Lung (tissue), 12 donors: ENCODE results near the gene SUSD4. TPM values are rescaled to one million over a fixed set of nuclear protein-coding genes. Genes with fewer than 3 reads are reported as not detected.

ENCODE experiments used
- ATAC-seq: fragments of 200-7000 bp; cut with Tn5 transposase; one replicate; pipeline ENCODE4 v1.9.1; 2020; ENCODE audit warnings: moderate number of reproducible peaks; ENCODE audit not compliant: insufficient read depth, low FRiP score
- DNase-seq, 3 donors: peaks; one replicate each; pipeline ENCODE4 v3.0.0-alpha.2; 2013 to 2017
- H3K27ac ChIP-seq, 2 donors: one replicate each; pipeline ENCODE4 v1.5.1; 2013; ENCODE audit warnings: mild to moderate bottlenecking in 2 of 2, moderate library complexity in 2 of 2, control low read depth in 1 of 2, inconsistent platforms in 1 of 2, low read depth in 1 of 2, low read length in 1 of 2
- H3K27me3 ChIP-seq, 3 donors: one replicate each; pipeline ENCODE4 v1.5.1; 2013; ENCODE audit warnings: low read length in 2 of 3; ENCODE audit not compliant: control insufficient read depth in 3 of 3, insufficient read depth in 3 of 3
- H3K36me3 ChIP-seq, 4 donors: one replicate each; pipeline ENCODE4 v1.5.1; 2013; ENCODE audit warnings: low read length in 4 of 4, mild to moderate bottlenecking in 1 of 4, moderate library complexity in 1 of 4; ENCODE audit not compliant: control insufficient read depth in 4 of 4, insufficient read depth in 4 of 4
- H3K4me1 ChIP-seq, 5 donors: one replicate each; pipeline ENCODE4 v1.5.1; 2013; ENCODE audit warnings: low read length in 5 of 5, mild to moderate bottlenecking in 2 of 5, moderate library complexity in 1 of 5; ENCODE audit not compliant: control insufficient read depth in 5 of 5, insufficient read depth in 5 of 5
- H3K4me3 ChIP-seq: one replicate; pipeline ENCODE4 v1.5.1; 2013; ENCODE audit warnings: mild to moderate bottlenecking, control low read depth, moderate library complexity
- H3K9ac ChIP-seq, 2 donors: one replicate each; pipeline ENCODE4 v1.5.1; 2013; ENCODE audit warnings: low read length in 2 of 2, control low read depth in 1 of 2; ENCODE audit not compliant: insufficient read depth in 1 of 2
- H3K9me3 ChIP-seq, 4 donors: one replicate each; pipeline ENCODE4 v1.5.1; 2013; ENCODE audit warnings: low read length in 3 of 4, mild to moderate bottlenecking in 1 of 4, moderate library complexity in 1 of 4; ENCODE audit not compliant: control insufficient read depth in 4 of 4, insufficient read depth in 3 of 4
- WGBS, 2 donors: extraction: QIAGEN DNeasy Blood & Tissue Kit; methylation state at CpG; one replicate each; pipeline ENCODE4 v1.1.7; 2013; 5-methylcytosine and 5-hydroxymethylcytosine counted together
- polyA plus RNA-seq, 2 donors: library from polyadenylated mRNA; stranded (reverse); fragments of 200-250 nt; gene quantifications; one replicate each; pipeline ENCODE4 v1.2.1, GENCODE V29; 2013
- total RNA-seq, 2 donors: library from RNA; depleted of rRNA in 1 of 2; stranded (reverse); fragments of >200 nt in 1 of 2; gene quantifications; one replicate each; pipeline ENCODE4 v1.2.1, GENCODE V29; 2014 to 2021
- TF ChIP-seq, protein P1 (sequence below): IDR thresholded peaks from 2 replicates; pipeline ENCODE4 v1.5.1; 2012; ENCODE audit warnings: mild to moderate bottlenecking; ENCODE audit errors: control extremely low read depth, extremely low read depth
- donor health status: control.
- donor health status: control.
- donor health status: Bipolar disorder and iron deficiency.
- donor health status: healthy.
- donor health status: DM: yes; HTN: yes; CAD: no.

Gene SUSD4
- total and polyA plus RNA-seq, 4 donors = 2.8 to 17.0 (median 4.9) TPM

DNA sequence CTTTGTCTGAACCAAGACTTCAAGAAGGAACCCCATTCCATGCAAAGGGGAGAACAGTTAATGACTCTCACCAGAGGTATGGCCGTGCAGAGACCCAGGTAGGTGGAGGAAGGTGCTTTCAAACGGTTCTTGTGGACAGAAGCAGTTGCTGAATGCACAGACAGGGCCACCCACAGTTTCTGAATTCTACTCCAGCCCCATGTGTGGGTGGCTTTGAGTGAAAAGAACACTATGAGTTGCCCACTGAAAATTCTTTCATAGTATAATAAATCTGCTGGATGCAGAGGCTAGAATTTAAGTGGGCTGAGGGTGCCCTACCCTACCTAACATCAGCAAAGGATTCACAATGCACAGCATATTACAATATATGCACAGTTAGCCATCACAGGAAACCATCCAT is 22.0 kb upstream of the SUSD4 start:
- H3K9ac ChIP-seq = no peak overlapping the region
- ATAC-seq = no peak
- no peak overlapping the region for H3K27ac ChIP-seq
- peaks cover 0 to 9% (median 0%) of the 10 kb centered on the region in 3 donors for H3K27me3 ChIP-seq
- 76 to 90% methylated on average over 2 of the region's 2 CpGs for WGBS, 2 donors
- no peaks in the 10 kb centered on the region for H3K36me3 ChIP-seq
- no peak overlapping the region for H3K4me3 ChIP-seq
- no peaks in the 10 kb centered on the region for H3K9me3 ChIP-seq
- TF ChIP-seq, protein P1, sequence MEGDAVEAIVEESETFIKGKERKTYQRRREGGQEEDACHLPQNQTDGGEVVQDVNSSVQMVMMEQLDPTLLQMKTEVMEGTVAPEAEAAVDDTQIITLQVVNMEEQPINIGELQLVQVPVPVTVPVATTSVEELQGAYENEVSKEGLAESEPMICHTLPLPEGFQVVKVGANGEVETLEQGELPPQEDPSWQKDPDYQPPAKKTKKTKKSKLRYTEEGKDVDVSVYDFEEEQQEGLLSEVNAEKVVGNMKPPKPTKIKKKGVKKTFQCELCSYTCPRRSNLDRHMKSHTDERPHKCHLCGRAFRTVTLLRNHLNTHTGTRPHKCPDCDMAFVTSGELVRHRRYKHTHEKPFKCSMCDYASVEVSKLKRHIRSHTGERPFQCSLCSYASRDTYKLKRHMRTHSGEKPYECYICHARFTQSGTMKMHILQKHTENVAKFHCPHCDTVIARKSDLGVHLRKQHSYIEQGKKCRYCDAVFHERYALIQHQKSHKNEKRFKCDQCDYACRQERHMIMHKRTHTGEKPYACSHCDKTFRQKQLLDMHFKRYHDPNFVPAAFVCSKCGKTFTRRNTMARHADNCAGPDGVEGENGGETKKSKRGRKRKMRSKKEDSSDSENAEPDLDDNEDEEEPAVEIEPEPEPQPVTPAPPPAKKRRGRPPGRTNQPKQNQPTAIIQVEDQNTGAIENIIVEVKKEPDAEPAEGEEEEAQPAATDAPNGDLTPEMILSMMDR = no peak
- H3K4me1 ChIP-seq = no peaks in the 10 kb centered on the region
- DNase-seq = no peak

DNA sequence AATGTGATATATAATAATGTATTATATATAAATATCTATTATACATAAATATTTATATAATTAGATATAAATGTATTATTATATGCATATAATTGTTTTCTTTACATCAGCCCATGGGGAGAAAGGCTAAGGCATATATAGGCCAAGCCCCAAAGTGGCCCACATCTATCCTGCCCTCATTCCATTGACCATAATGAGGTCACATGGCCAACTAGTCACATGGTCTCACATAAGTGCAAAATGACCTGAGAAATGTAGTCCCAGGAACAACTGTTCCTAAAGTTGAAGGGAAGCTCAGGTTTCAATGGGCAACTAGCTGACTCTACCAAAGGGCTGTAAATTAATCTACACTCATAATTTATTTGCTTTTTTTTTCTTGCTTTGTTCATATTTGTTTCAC is 14.8 kb upstream of the SUSD4 start:
- Histone ChIP-seq H3K4me1 (no peaks in the 10 kb centered on the region), H3K36me3 (no peaks in the 10 kb centered on the region), H3K27ac (no peak overlapping the region), H3K9me3 (peaks cover 0 to 5% (median 3%) of the 10 kb centered on the region in 4 donors), H3K4me3 (no peak overlapping the region), H3K9ac (no peak overlapping the region), H3K27me3 (no peaks in the 10 kb centered on the region)
- ATAC-seq (no peak), DNase-seq (no peak)
- TF ChIP-seq, protein P1 = no peak

DNA sequence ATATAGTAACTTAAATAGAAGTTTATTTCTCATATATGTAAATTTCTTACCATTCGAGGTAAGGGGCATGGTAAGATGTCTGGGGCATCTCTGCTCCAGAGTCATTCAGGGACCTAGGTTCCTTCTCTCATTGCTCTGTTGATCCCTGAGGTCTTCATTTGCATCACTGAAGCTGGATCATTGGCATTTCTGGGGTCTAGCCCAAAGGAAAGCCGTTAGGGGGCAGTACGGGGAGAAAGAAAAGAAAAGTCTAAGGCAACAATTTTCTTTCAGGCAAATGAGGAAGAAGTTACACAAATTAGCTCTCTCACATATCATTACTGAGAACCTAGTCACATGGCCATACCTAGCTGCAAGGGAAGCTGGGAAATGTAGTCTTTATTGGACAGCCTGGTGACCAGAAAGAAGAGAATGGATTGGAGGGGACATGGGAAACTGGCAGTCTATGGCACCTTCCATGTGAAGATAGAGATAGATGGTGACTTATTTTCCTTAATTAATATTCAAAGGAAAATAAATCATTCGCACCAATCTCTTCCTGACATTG is 10.2 kb upstream of the SUSD4 start:
- Histone ChIP-seq H3K36me3 (no peaks in the 10 kb centered on the region), H3K4me1 (no peaks in the 10 kb centered on the region), H3K27me3 (no peaks in the 10 kb centered on the region), H3K27ac (no peak overlapping the region), H3K4me3 (no peak overlapping the region), H3K9me3 (peaks cover 0 to 5% (median 3%) of the 10 kb centered on the region in 4 donors), H3K9ac (no peak overlapping the region)
- ATAC-seq (no peak), DNase-seq (no peak)
- TF ChIP-seq, protein P1 = no peak
- 86% methylated on average over 4 of the region's 4 CpGs for WGBS, 2 donors

DNA sequence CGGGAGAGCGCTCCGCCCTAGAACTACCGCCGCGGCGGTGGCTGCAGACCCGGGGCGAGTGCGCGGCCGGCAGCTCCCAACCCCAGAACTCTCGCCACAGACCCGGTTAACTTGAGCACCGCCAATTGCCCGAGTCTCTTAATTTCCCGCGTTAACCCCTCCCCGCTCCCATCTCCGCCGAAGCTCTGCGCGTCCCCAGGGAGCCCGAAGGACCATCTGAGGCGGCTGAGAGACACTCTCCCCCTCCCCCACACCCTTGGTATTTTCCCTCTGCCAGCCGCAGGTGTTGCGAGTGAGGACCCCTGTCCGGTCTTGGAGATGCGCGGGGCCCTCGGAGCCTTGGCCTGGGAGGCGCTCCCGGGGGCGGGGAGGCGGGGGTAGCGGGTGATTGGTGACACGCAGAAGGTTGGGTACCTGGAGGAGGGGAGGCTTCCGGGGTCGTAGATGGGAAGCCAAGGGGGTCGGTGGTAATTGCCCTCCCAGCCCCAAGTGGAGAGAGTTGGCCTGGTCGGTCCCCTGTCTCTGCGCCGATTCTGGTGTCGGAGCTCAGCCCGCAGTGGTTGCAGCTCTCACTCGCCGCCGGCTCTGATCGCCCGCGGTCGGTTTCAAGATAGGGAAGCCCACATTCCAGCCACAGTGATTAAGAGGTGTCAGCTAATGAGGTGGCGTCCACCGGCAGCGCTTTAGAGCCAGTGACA is 858 bp upstream of the SUSD4 start:
- Histone ChIP-seq H3K4me3 (peak overlapping the region; percentile 53), H3K4me1 (peaks cover 0 to 12% (median 0%) of the 10 kb centered on the region in 5 donors), H3K27me3 (peaks cover 4 to 39% (median 23%) of the 10 kb centered on the region in 3 donors), H3K9ac (no peak overlapping the region), H3K36me3 (no peaks in the 10 kb centered on the region), H3K9me3 (no peaks in the 10 kb centered on the region), H3K27ac (no peak overlapping the region)
- ATAC-seq (no peak), DNase-seq (peak in 1 of 3 donors; percentile 24)
- TF ChIP-seq, protein P1 = no peak
- WGBS, 2 donors = 1 to 2% methylated on average over 52 to 55 of the region's 55 CpGs
